H4 (cell line): ENCODE results near the gene GXYLT2. TPM values are rescaled to one million over a fixed set of nuclear protein-coding genes. Genes with fewer than 3 reads are reported as not detected.

Experiments
- DNase-seq: peaks from one replicate; pipeline ENCODE4 v3.0.0-alpha.2; 2015; ENCODE audit warnings: low spot score
- total RNA-seq: library from RNA; depleted of rRNA; stranded (reverse); fragments of >200 nt; shearing (Covaris generic); gene quantifications from 2 replicates; pipeline ENCODE4 v1.2.3, GENCODE V29; 2014; rRNA removed

The GXYLT2 gene
- total RNA-seq, 1 experiment from 2014 or later = 16.9 TPM

DNA sequence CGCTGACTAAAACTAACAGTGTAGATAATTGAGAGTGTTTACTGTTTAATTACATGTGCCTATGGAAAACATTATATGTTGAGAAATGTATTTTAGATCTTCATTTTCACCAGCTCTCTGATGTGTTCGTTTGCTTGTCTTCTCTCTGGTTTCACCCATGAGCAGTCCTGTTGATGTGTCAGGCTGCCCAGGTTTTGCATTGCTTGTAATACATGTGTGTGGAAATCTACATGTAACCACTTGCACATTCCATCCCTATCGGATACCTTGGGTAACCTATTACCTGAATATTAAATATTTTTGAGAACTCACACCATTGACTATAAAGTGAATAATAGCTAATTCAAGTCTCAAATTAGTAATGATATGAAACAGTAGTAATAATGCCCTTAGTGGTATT is 121.9 kb downstream of the GXYLT2 start:
- no peak for DNase-seq

DNA sequence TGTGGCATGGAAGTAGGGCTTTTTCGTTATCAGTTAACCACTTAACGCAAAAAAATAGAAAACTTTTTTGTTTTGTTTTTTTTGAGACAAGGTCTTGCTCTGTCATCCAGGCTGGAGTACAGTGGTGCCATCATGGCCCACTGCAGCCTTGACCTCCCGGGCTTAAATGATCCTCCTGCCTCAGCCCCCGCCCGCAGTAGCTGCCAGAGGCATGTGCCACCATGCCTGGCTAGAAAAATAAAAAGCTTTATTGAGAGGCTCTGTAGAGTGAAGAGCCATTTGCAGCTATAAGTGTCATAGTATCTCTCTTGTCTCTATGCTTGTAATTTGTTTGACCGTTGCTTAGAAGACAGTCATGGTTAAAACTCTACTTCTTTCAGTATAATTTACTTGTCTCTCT is 122.3 kb downstream of the GXYLT2 start:
- DNase-seq = no peak

GRCh38 chr3:73018298-73018697 is 130.5 kb downstream of the GXYLT2 start:
- DNase-seq = no peak

GRCh38 chr3:73018790-73019441 is 131.1 kb downstream of the GXYLT2 start:
- no peak for DNase-seq

DNA sequence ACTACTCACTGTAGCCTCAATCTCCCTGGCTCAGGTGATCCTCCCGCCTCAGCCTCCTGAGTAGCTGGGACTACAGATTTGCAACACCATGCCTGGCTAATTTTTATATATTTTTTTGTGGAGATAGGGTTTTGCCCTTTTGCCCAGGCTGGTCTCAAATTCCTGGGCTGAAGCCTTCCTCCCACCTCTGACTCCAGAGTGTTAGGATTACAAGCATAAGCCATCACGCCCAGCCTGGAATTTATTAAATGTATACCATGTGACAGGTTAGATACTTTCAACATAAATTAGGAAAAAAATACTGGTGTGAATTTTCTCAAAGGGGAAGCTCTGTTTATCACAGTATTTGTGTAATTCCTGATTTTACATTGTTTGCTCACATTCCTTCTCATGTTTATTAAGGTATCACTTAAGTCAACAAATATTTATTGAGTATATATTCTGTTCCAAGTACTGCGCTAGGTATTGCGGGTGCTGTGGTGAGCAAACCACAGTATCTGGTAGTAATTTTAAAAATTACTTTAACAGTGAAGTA is 133.5 kb downstream of the GXYLT2 start:
- no peak for DNase-seq

GRCh38 chr3:73024836-73025235 is 137.0 kb downstream of the GXYLT2 start:
- DNase-seq = no peak

DNA sequence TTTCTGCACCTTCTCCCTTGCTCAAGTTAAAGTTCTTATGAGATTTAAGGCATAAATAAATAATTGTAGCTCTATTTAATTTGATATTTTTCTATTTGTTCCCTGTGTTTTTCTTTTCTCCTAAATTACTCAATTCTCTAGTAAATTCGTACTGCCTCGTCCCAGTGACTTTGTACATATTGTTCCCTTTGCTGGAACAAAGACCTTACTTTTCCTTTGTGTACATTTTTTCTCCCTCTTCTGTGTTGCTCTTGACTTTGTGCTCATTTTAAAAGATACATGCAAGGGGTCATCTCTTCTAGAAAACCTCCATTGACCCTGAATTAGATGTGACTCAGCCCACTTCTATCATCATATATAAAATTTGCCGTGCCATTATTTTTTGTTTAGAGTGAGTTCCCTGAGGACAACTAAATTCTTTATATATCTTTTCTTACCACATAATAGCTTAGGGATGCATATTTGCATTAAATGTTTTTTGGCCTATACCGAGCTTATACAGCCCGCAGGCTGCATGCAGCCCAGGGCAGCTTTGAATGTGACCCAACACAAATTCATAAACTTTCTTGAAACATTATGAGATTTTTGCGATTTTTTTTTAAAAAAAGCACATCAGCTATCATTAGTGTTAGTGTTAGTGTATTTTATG is 138.4 kb downstream of the GXYLT2 start:
- no peak for DNase-seq

Other genes starting within 250 kb of the GXYLT2 start
- 19.5 and 22.3 TPM in 2 replicates for gene SHQ1, start 39.6 kb upstream of the GXYLT2 start, total RNA-seq
- 18.4 and 30.0 TPM in 2 replicates for gene PPP4R2, start 108.8 kb downstream of the GXYLT2 start, total RNA-seq
- gene EBLN2, start 173.6 kb downstream of the GXYLT2 start, total RNA-seq = 0.04 and 0.76 TPM in 2 replicates